GM15510 (cell line): Measurements from ENCODE around the gene GPR15LG.

Experiments
- POLR2A ChIP-seq: IDR thresholded peaks from 3 replicates; pipeline ENCODE4 v1.6.1; 2011; ENCODE audit warnings: borderline replicate concordance; ENCODE audit not compliant: insufficient read length; ENCODE audit errors: extremely low read depth

GPR15LG gene

GRCh38 chr10:84226616-84227015, 53.0 kb downstream of the GPR15LG start:
- TF ChIP-seq POLR2A = no peak

- no peak for TF ChIP-seq POLR2A
These were observed 54.2 kb downstream of the GPR15LG start for GRCh38 chr10:84227810-84228209.

GRCh38 chr10:84230359-84230758, 56.8 kb downstream of the GPR15LG start:
- TF ChIP-seq POLR2A = no peak

GRCh38 chr10:84232376-84232775, 58.8 kb downstream of the GPR15LG start:
- TF ChIP-seq POLR2A = no peak

GRCh38 chr10:84233940-84234339, 60.3 kb downstream of the GPR15LG start:
- TF ChIP-seq POLR2A = no peak

- TF ChIP-seq POLR2A = no peak
These were observed 60.9 kb downstream of the GPR15LG start for GRCh38 chr10:84234479-84234878.
